GM12872 (cell line): ENCODE data around the gene HKDC1.

Experiments used
- TF ChIP-seq, protein P1 (sequence below): IDR thresholded peaks from 3 replicates; pipeline ENCODE4 v1.5.1; 2011; ENCODE audit warnings: low read depth, mild to moderate bottlenecking, low read length, moderate library complexity; ENCODE audit not compliant: insufficient read depth

Gene HKDC1

DNA sequence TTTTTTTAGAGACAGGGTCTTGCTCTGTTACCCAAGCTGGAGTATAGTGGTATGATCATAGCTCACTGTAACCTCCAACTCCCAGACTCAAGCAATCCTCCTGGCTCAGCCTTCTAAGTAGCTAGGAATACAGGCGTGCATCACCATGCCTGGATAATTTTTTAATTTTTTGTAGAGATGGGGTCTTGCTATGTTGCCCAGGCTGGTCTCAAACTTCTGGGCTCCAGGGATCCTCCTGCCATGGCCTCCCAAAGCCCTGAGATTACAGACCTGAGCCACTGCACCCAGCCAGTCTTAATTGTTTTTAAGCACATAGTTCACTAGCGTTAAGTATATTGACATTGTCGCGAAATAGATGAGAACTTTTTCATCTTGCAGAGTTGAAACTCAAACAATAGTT, 38.1 kb upstream of the HKDC1 start:
- TF ChIP-seq, protein P1, sequence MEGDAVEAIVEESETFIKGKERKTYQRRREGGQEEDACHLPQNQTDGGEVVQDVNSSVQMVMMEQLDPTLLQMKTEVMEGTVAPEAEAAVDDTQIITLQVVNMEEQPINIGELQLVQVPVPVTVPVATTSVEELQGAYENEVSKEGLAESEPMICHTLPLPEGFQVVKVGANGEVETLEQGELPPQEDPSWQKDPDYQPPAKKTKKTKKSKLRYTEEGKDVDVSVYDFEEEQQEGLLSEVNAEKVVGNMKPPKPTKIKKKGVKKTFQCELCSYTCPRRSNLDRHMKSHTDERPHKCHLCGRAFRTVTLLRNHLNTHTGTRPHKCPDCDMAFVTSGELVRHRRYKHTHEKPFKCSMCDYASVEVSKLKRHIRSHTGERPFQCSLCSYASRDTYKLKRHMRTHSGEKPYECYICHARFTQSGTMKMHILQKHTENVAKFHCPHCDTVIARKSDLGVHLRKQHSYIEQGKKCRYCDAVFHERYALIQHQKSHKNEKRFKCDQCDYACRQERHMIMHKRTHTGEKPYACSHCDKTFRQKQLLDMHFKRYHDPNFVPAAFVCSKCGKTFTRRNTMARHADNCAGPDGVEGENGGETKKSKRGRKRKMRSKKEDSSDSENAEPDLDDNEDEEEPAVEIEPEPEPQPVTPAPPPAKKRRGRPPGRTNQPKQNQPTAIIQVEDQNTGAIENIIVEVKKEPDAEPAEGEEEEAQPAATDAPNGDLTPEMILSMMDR, result no peak

- TF ChIP-seq, protein P1, result no peak
These were observed 33.6 kb upstream of the HKDC1 start for GRCh38 chr10:69186524-69186923.

- TF ChIP-seq, protein P1, result no peak
These were observed 19.1 kb upstream of the HKDC1 start for GRCh38 chr10:69201045-69201444.

DNA sequence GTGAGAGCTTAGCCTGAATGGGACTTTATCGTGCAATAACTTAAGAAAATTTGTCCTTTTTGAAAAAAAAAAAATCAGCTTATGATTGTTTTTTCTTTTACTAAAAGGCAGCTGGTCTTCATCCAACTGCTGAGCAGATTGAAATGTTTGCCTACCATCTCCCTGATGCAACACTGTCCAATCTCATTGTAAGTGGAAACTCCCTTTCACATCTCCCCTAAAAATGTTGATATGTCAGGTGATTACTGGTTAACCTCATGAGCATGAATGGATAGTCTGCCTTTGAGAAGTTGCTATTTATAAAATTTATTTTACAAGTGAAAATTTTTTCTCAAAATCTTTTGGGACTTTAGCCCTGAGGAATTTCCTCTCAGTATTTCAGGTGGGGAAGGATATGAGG, 17.8 kb upstream of the HKDC1 start:
- TF ChIP-seq, protein P1, result no peak

GRCh38 chr10:69208761-69209160, 11.4 kb upstream of the HKDC1 start:
- TF ChIP-seq, protein P1, result no peak

DNA sequence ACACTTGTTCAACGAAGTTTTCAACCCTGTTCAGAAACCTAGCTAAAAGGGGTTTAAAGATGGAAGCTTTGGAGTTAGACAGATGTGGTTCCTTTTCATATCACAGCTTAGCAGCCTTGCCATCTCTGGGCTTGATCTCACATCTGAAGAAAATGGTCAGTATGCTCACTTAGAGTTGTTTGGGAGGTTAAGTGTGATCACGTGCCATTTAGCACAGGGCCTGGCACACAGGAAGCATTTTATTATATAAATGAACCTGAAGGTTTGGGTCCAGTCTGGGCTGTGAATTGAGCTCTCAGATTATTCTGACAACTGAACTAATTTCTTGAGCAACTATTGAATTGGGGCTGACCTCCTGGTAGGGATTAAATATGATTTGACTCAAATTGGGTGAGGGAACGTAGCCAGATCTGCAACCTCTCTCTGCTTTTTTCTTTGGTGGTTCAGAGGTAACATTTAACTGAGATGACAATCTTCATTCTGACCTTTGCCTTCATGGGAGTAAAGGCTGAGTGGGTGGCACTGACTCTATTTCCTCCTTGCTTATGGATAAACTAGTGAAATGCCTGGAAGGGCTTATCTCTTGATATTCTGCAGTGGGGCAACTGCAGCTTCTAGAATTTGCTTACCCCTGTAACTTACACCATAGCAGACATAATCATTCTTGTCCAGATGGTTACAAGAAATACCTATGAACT, 10.2 kb upstream of the HKDC1 start:
- TF ChIP-seq, protein P1, result no peak

DNA sequence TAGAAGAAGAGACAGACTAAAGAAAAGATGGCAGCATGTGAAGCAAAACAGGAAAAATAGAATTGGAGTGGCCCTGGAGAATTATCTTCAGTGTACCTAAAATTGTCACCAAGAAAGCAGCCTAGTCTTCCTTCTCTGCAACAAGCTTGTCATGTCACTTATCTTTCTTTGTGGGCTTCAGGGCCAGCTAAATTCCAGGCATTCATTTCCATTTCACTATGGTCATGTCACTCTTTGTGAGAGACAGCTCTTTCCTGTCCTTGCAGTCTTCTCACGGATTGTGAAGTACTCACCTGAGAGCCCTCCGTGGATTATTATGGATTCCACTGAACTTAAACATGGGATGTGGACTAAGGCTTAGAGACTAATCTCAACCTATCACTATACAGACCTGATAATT, 9.0 kb upstream of the HKDC1 start:
- TF ChIP-seq, protein P1, result no peak
